Sigmoid colon (tissue), 7 donors: ENCODE results near the gene CNTFR. TPM values are rescaled to one million over a fixed set of nuclear protein-coding genes. Genes with fewer than 3 reads are reported as not detected.

Source experiments
- DNase-seq: peaks from one replicate; pipeline ENCODE4 v3.0.0-alpha.2; 2019
- H3K27ac ChIP-seq, 4 donors: fragments of 200-600 bp; sonication (generic); one replicate each; pipeline ENCODE4 v1.5.1; 2016 to 2019; ENCODE audit warnings: mild to moderate bottlenecking in 1 of 4
- H3K27me3 ChIP-seq, 3 donors: fragments of 200-600 bp; sonication (generic); one replicate each; pipeline ENCODE4 v1.5.1; 2019; ENCODE audit warnings: mild to moderate bottlenecking in 1 of 3
- H3K36me3 ChIP-seq, 4 donors: fragments of 200-600 bp; sonication (generic); one replicate each; pipeline ENCODE4 v1.5.1; 2016 to 2019
- H3K4me1 ChIP-seq, 4 donors: fragments of 200-600 bp; sonication (generic); one replicate each; pipeline ENCODE4 v1.5.1; 2017 to 2019
- H3K4me3 ChIP-seq, 4 donors: fragments of 200-600 bp; sonication (generic); one replicate each; pipeline ENCODE4 v1.5.1; 2017 to 2019; ENCODE audit warnings: mild to moderate bottlenecking in 2 of 4, moderate library complexity in 1 of 4
- H3K9me3 ChIP-seq, 4 donors: fragments of 200-600 bp in 3 of 4; sonication (generic) in 3 of 4; one replicate each; pipeline versions ENCODE4 v1.5.1 to v1.6.1; 2013 to 2019
- EP300 ChIP-seq, 4 donors: sonication (generic); formaldehyde crosslinking; IDR thresholded peaks; one replicate each; pipeline ENCODE4 v1.6.1; 2017; ENCODE audit warnings: antibody characterized with exemption in 4 of 4
- POLR2A ChIP-seq, 2 donors: fragments of 450-650 bp; IDR thresholded peaks; one replicate each; pipeline ENCODE4 v1.6.1; 2016; ENCODE audit warnings: antibody characterized with exemption in 2 of 2, mild to moderate bottlenecking in 2 of 2, moderate library complexity in 2 of 2
- POLR2AphosphoS5 ChIP-seq, 4 donors: sonication (generic); formaldehyde crosslinking; IDR thresholded peaks; one replicate each; pipeline ENCODE4 v1.6.1; 2017; ENCODE audit warnings: antibody characterized with exemption in 4 of 4
- WGBS, 2 donors: extraction: QIAGEN DNeasy Blood & Tissue Kit; methylation state at CpG; one replicate each; pipeline ENCODE4 v1.1.7; 2013; 5-methylcytosine and 5-hydroxymethylcytosine counted together
- intact Hi-C: fragments of 100-400 bp; cut with DNase I; formaldehyde crosslinking; loops from one replicate; pipeline ENCODE4 v1.15.1; 2023
- polyA plus RNA-seq, 3 donors: library from polyadenylated mRNA; stranded (reverse); fragments of 200-250 nt; gene quantifications; one replicate each; pipeline ENCODE4 v1.2.3, GENCODE V29; 2013
- total RNA-seq, 4 donors: library from RNA; depleted of rRNA; stranded (reverse); fragments of >200 nt; gene quantifications; one replicate each; pipeline ENCODE4 v1.1.0, GENCODE V29; 2016
- TF ChIP-seq, protein P1 (sequence below), 4 experiments: fragments of 450-650 bp in 3 of 4; fragments of 200-600 bp in 1 of 4; IDR thresholded peaks; one replicate each; pipeline ENCODE4 v1.5.1; 2016 to 2019; ENCODE audit warnings: antibody characterized with exemption in 4 of 4, mild to moderate bottlenecking in 3 of 4, moderate library complexity in 2 of 4
- donor health status: healthy with polysubstance abuse.
- donor health status: Bipolar disorder and iron deficiency.
- donor health status: healthy.

CNTFR gene
- total and polyA plus RNA-seq, 7 donors, result 1.6 to 12.9 (median 4.6) TPM

DNA sequence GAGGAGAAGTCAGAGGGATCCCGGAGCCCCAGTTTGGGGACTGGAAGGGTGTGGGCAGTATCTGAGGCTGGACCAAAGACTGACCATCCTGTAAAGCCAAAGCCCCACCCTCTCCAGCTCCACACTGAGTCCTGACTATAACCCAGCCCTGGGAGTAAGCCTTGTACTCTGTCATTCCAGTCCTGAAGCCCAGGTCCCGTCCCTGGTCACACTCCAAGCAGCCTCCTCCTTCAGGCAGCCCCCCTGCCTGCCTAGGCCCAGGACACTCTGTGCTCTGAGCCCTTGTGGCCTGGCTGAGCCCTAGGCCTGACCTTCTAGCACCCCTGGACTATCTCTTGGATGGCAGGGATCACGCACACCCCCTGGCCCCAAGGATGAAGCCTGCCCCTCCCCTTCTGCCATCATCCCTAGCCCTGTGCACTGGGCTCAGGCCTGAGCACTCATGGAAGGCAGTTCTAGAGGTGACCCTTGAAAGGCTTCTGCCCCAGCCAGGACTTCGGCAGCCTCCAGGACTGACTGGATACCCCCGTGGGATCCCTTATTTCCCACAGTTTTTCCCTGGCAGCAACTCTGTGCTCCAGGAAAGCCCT, 38.7 kb downstream of the CNTFR start:
- Histone ChIP-seq H3K9me3 (no peaks in the 10 kb centered on the region), H3K27ac (no peak overlapping the region), H3K27me3 (peaks cover 0 to 4% (median 0%) of the 10 kb centered on the region in 3 donors), H3K4me1 (peaks cover 0 to 14% (median 6%) of the 10 kb centered on the region in 4 donors), H3K36me3 (no peaks in the 10 kb centered on the region), H3K4me3 (no peak overlapping the region)
- TF ChIP-seq POLR2A (IDR thresholded peaks at IDR 0.05), result no peak
- no peak for TF ChIP-seq EP300 (IDR thresholded peaks at IDR 0.05)
- TF ChIP-seq POLR2AphosphoS5 (IDR thresholded peaks at IDR 0.05), result no peak
- 84% methylated on average over 5 of the region's 5 CpGs for WGBS, 2 donors
- intact Hi-C loops, result no loop called here
- DNase-seq, result peak; percentile 45

GRCh38 chr9:34550016-34550680, 39.4 kb downstream of the CNTFR start:
- WGBS, 2 donors, result 80 to 85% methylated on average over 12 of the region's 12 CpGs
- intact Hi-C loops, result no loop called here

DNA sequence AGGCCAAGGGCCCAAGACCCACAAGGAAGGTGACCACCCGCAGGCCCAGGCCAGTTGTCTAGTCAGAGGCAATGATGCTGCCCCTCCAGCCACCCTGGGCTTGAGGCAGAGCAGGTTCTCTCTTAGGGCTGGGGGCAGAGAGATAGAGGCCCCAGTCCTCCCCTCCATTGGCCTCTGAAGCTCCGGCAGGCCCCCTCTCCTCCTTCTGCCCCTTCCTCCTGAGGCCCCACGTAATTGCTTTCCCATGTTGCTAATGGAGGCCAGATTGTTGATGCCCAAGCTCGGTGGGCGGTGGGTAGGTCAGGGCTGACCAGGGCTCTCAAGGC, 40.2 kb downstream of the CNTFR start:
- H3K36me3 ChIP-seq, result no peaks in the 10 kb centered on the region
- no peaks in the 10 kb centered on the region for H3K9me3 ChIP-seq
- DNase-seq, result peak; percentile 47
- intact Hi-C loops, result no loop called here
- H3K4me3 ChIP-seq, result no peak overlapping the region
- no peak overlapping the region for H3K27ac ChIP-seq
- TF ChIP-seq EP300 (IDR thresholded peaks at IDR 0.05), result no peak
- 88 to 92% methylated on average over 5 of the region's 5 CpGs for WGBS, 2 donors
- peaks cover 0 to 14% (median 6%) of the 10 kb centered on the region in 4 donors for H3K4me1 ChIP-seq
- H3K27me3 ChIP-seq, result no peaks in the 10 kb centered on the region

More at GRCh38 chr9:34550016-34550680, 39.4 kb downstream of the CNTFR start:
- Histone ChIP-seq H3K36me3 (no peaks in the 10 kb centered on the region), H3K4me3 (no peak overlapping the region), H3K9me3 (no peaks in the 10 kb centered on the region), H3K27ac (no peak overlapping the region), H3K4me1 (peaks cover 0 to 14% (median 6%) of the 10 kb centered on the region in 4 donors), H3K27me3 (peaks cover 0 to 4% (median 0%) of the 10 kb centered on the region in 3 donors)
- TF ChIP-seq POLR2AphosphoS5 (IDR thresholded peaks at IDR 0.05), result no peak
- peak; percentile 58 for DNase-seq

DNA sequence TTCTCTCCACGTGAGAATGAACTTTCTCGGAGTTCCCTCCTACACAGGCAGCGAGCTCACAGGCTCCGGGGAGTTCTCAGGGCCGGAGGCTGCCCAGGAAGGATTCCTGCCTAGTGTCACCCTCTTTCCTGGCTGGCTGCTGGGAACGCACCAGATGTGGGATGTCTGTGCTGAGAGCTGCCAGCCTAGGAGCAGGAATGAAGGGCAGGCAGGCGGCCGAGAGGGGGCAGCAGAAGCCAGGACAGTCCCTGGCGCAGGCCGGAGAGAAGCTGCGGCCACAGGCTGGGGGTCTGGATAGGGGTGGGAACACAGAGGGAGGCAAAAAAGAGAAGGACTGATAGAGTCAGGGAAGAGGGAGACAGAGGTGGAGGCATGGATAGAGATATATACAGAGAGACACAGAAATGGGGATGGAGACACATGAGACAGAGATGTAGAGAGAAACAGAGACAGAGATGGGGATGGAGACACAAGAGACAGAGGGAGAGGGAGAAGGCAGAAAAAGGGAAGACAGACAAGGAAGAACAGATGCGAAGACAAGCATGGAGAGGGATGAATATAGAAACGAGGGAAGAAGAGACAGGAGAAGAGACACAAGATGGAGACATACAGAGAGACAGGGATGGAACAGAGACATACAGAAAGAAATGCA, 41.4 kb downstream of the CNTFR start:
- TF ChIP-seq POLR2A (IDR thresholded peaks at IDR 0.05), result no peak
- peak in 1 of 4 donors; percentile 43 for TF ChIP-seq POLR2AphosphoS5 (IDR thresholded peaks at IDR 0.05)
- TF ChIP-seq, protein P1, sequence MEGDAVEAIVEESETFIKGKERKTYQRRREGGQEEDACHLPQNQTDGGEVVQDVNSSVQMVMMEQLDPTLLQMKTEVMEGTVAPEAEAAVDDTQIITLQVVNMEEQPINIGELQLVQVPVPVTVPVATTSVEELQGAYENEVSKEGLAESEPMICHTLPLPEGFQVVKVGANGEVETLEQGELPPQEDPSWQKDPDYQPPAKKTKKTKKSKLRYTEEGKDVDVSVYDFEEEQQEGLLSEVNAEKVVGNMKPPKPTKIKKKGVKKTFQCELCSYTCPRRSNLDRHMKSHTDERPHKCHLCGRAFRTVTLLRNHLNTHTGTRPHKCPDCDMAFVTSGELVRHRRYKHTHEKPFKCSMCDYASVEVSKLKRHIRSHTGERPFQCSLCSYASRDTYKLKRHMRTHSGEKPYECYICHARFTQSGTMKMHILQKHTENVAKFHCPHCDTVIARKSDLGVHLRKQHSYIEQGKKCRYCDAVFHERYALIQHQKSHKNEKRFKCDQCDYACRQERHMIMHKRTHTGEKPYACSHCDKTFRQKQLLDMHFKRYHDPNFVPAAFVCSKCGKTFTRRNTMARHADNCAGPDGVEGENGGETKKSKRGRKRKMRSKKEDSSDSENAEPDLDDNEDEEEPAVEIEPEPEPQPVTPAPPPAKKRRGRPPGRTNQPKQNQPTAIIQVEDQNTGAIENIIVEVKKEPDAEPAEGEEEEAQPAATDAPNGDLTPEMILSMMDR (IDR thresholded peaks at IDR 0.05), result peak; percentile 81 to 89 (median 85)
- TF ChIP-seq EP300 (IDR thresholded peaks at IDR 0.05), result no peak
- WGBS, 2 donors, result 16 to 18% methylated on average over 13 of the region's 13 CpGs

DNA sequence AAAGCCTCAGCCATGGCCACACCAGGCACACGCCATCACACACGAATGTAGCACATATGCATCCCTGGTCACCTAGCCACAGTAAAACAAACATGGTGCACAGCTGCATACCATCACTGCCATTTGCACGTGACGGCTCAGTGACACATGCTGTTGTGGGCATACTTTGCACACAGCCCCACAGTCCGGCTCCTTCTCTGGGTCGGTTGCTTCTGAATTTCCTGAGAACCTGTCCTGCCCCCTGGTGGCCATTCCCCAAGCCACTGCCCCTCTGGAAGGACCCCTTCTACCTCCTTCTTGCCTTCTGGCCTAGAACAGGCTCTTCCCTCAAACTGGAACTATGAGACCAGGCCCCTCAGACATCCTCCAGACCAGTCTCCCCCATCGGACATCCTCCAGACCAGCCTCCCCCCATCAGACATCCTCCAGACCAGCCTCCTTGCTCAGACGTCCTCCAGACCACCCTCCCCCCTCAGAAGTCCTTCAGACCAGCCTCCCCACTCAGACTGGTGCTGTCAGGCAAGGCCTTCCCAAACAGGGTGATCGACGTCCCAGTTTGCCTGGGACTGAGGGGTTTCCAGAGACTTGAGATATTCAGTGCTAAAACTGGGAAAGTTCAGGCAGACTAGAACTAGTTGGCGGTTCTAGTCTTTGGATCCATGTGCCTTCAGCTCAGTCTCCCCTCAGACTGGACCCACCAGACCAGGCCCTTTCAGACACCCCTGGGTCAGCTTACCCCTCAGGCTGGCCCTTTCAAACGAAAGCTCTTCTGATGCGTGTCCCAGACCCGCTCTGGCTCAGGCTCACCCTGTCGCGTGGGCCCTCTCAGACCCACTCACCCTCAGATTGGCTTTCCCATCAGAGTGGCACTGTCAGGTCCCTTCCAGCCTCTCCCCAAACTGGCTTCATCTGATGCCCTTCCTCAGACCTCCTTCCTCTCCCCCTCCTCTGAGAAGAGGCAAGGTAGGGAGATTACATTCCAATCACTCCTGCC, 42.4 kb downstream of the CNTFR start:
- H3K27ac ChIP-seq, result no peak overlapping the region
- no peaks in the 10 kb centered on the region for H3K9me3 ChIP-seq
- peak; percentile 78 for DNase-seq
- 58 to 62% methylated on average over 16 of the region's 16 CpGs for WGBS, 2 donors
- H3K27me3 ChIP-seq, result no peaks in the 10 kb centered on the region
- no peak overlapping the region for H3K4me3 ChIP-seq
- TF ChIP-seq, protein P1 (IDR thresholded peaks at IDR 0.05), result peak; percentile 24 to 75 (median 68)
- TF ChIP-seq POLR2A (IDR thresholded peaks at IDR 0.05), result no peak
- peaks cover 0 to 14% (median 6%) of the 10 kb centered on the region in 4 donors for H3K4me1 ChIP-seq
- H3K36me3 ChIP-seq, result no peaks in the 10 kb centered on the region
- intact Hi-C loops, result loop anchor here (1.0 to 2.0 kb wide), 3 partner anchors 45 to 56 kb away; no protein-coding TSS in a partner anchor

More for the DNA sequence above, 41.4 kb downstream of the CNTFR start:
- intact Hi-C loops, result loop anchor here (1.0 to 2.0 kb wide), 3 partner anchors 44 to 55 kb away; no protein-coding TSS in a partner anchor
- no peak overlapping the region for H3K4me3 ChIP-seq
- peaks cover 0 to 14% (median 6%) of the 10 kb centered on the region in 4 donors for H3K4me1 ChIP-seq
- H3K36me3 ChIP-seq, result no peaks in the 10 kb centered on the region
- H3K27ac ChIP-seq, result no peak overlapping the region
- DNase-seq, result peak; percentile 85
- H3K27me3 ChIP-seq, result no peaks in the 10 kb centered on the region
- no peaks in the 10 kb centered on the region for H3K9me3 ChIP-seq
